Mesendoderm (in vitro differentiated cells): ENCODE data around the gene NFYC.

ENCODE experiments used
- DNase-seq: peaks from one replicate; pipeline ENCODE4 v3.0.0; 2013
- H2AK5ac ChIP-seq: 2 replicates; pipeline ENCODE4 v1.6.1; 2013; ENCODE audit warnings: low read length, inconsistent platforms
- H2BK120ac ChIP-seq: 2 replicates; pipeline ENCODE4 v1.6.1; 2013; ENCODE audit warnings: low read depth, mild to moderate bottlenecking, low read length, moderate library complexity, mixed read lengths
- H2BK15ac ChIP-seq: replicated peaks from 2 replicates; pipeline ENCODE4 v1.6.1; 2013; ENCODE audit warnings: low read depth, mild to moderate bottlenecking, moderate library complexity
- H2BK5ac ChIP-seq: 2 replicates; pipeline ENCODE4 v1.6.1; 2013; ENCODE audit warnings: low read length, inconsistent platforms
- H3K18ac ChIP-seq: 2 replicates; pipeline ENCODE4 v1.6.1; 2013; ENCODE audit warnings: mild to moderate bottlenecking, low read length, mixed read lengths
- H3K23ac ChIP-seq: one replicate; pipeline ENCODE4 v1.6.1; 2013; ENCODE audit warnings: low read length
- H3K27ac ChIP-seq: 2 replicates; pipeline ENCODE4 v1.5.1; 2013; ENCODE audit warnings: low read depth, mild to moderate bottlenecking, inconsistent platforms, low read length, moderate library complexity
- H3K27me3 ChIP-seq: 2 replicates; pipeline ENCODE4 v1.6.1; 2013; ENCODE audit warnings: low read length, control low read depth, mild to moderate bottlenecking, inconsistent platforms; ENCODE audit not compliant: insufficient read depth, poor library complexity
- H3K36me3 ChIP-seq: 2 replicates; pipeline ENCODE4 v1.6.1; 2013; ENCODE audit warnings: low read length, inconsistent platforms; ENCODE audit not compliant: control insufficient read depth, insufficient read depth
- H3K4ac ChIP-seq: one replicate; pipeline ENCODE4 v1.6.1; 2013; ENCODE audit warnings: low read depth, mild to moderate bottlenecking, low read length, moderate library complexity
- H3K4me1 ChIP-seq: 2 replicates; pipeline ENCODE4 v1.6.1; 2013; ENCODE audit warnings: low read depth, low read length, inconsistent platforms; ENCODE audit not compliant: control insufficient read depth
- H3K4me2 ChIP-seq: 2 replicates; pipeline ENCODE4 v1.6.1; 2013; ENCODE audit warnings: low read length
- H3K4me3 ChIP-seq: 2 replicates; pipeline ENCODE4 v1.5.1; 2013; ENCODE audit warnings: mild to moderate bottlenecking, low read length
- H3K56ac ChIP-seq: one replicate; pipeline ENCODE4 v1.6.1; 2013; ENCODE audit warnings: low read length
- H3K79me1 ChIP-seq: 2 replicates; pipeline ENCODE4 v1.6.1; 2013; ENCODE audit warnings: low read length, inconsistent platforms
- H3K79me2 ChIP-seq: 2 replicates; pipeline ENCODE4 v1.6.1; 2013; ENCODE audit warnings: mild to moderate bottlenecking, low read length; ENCODE audit not compliant: control insufficient read depth, insufficient read depth
- H3K9ac ChIP-seq: 2 replicates; pipeline ENCODE4 v1.6.1; 2013; ENCODE audit warnings: low read length, inconsistent platforms
- H4K5ac ChIP-seq: one replicate; pipeline ENCODE4 v1.6.1; 2013; ENCODE audit warnings: low read length
- H4K8ac ChIP-seq: one replicate; pipeline ENCODE4 v1.6.1; 2013; ENCODE audit warnings: low read depth, mild to moderate bottlenecking, control low read depth, low read length, moderate library complexity
- WGBS: extraction: QIAGEN DNeasy Blood & Tissue Kit; methylation state at CpG from one replicate; pipeline ENCODE4 v1.1.7; 2013; ENCODE audit warnings: low lambda C conversion rate, missing lambda C conversion rate; ENCODE audit not compliant: insufficient coverage; ENCODE audit errors: extremely low coverage; 5-methylcytosine and 5-hydroxymethylcytosine counted together

Gene NFYC

GRCh38 chr1:40662151-40662550 lies 29.4 kb upstream of the NFYC start:
- peak; percentile 62 for DNase-seq
- no peak overlapping the region for H4K5ac ChIP-seq
- H3K79me1 ChIP-seq = no peaks in the 10 kb centered on the region
- no peaks in the 10 kb centered on the region for H3K27me3 ChIP-seq
- H3K4me1 ChIP-seq = peaks cover 3% of the 10 kb centered on the region
- H3K56ac ChIP-seq = no peak overlapping the region
- no peaks in the 10 kb centered on the region for H3K36me3 ChIP-seq
- H2BK5ac ChIP-seq = no peak overlapping the region
- H2BK15ac ChIP-seq = no peak overlapping the region
- no peak overlapping the region for H3K4me3 ChIP-seq
- no peak overlapping the region for H3K9ac ChIP-seq
- no peak overlapping the region for H3K4ac ChIP-seq
- no peak overlapping the region for H3K23ac ChIP-seq
- H3K27ac ChIP-seq = no peak overlapping the region
- WGBS = no CpG with 5 or more reads among the region's 6 CpGs
- no peaks in the 10 kb centered on the region for H3K79me2 ChIP-seq
- H2AK5ac ChIP-seq = no peak overlapping the region
- no peak overlapping the region for H2BK120ac ChIP-seq
- no peak overlapping the region for H3K18ac ChIP-seq
- H3K4me2 ChIP-seq = no peak overlapping the region
- no peak overlapping the region for H4K8ac ChIP-seq

- Histone ChIP-seq H2BK120ac (no peak overlapping the region), H4K8ac (no peak overlapping the region), H3K9ac (no peak overlapping the region), H3K27ac (no peak overlapping the region), H2BK5ac (no peak overlapping the region), H3K36me3 (no peaks in the 10 kb centered on the region), H3K4ac (no peak overlapping the region), H3K56ac (peak overlapping the region; percentile 63), H3K79me2 (no peaks in the 10 kb centered on the region), H2BK15ac (no peak overlapping the region), H3K27me3 (no peaks in the 10 kb centered on the region), H3K18ac (no peak overlapping the region), H3K79me1 (no peaks in the 10 kb centered on the region), H3K4me1 (peaks cover 3% of the 10 kb centered on the region), H2AK5ac (no peak overlapping the region), H3K23ac (no peak overlapping the region), H3K4me2 (no peak overlapping the region), H4K5ac (no peak overlapping the region), H3K4me3 (no peak overlapping the region)
- DNase-seq = peak; percentile 57
- WGBS = no CpG with 5 or more reads among the region's 4 CpGs
Observed at GRCh38 chr1:40662864-40663263, 28.6 kb upstream of the NFYC start.

- Histone ChIP-seq H3K56ac (peak overlapping the region; percentile 63), H4K5ac (no peak overlapping the region), H3K23ac (no peak overlapping the region), H3K4ac (peak overlapping the region; percentile 47), H2AK5ac (no peak overlapping the region), H3K79me2 (no peaks in the 10 kb centered on the region), H3K27ac (no peak overlapping the region), H3K79me1 (no peaks in the 10 kb centered on the region), H3K36me3 (no peaks in the 10 kb centered on the region), H3K18ac (no peak overlapping the region), H4K8ac (no peak overlapping the region), H2BK15ac (no peak overlapping the region), H3K27me3 (no peaks in the 10 kb centered on the region), H3K4me3 (no peak overlapping the region), H3K9ac (no peak overlapping the region), H2BK5ac (no peak overlapping the region), H3K4me1 (peaks cover 3% of the 10 kb centered on the region), H3K4me2 (no peak overlapping the region), H2BK120ac (no peak overlapping the region)
- no CpG with 5 or more reads among the region's 8 CpGs for WGBS
- peak; percentile 45 for DNase-seq
Observed at GRCh38 chr1:40663324-40664166, 28.0 kb upstream of the NFYC start.

GRCh38 chr1:40664167-40664537 lies 27.4 kb upstream of the NFYC start:
- H3K23ac ChIP-seq = no peak overlapping the region
- H3K56ac ChIP-seq = peak overlapping the region; percentile 5
- WGBS = no CpG with 5 or more reads among the region's 1 CpG
- no peak overlapping the region for H3K4me2 ChIP-seq
- H3K4ac ChIP-seq = peak overlapping the region; percentile 47
- peaks cover 3% of the 10 kb centered on the region for H3K4me1 ChIP-seq
- H2BK120ac ChIP-seq = no peak overlapping the region
- no peak overlapping the region for H3K4me3 ChIP-seq
- H2BK5ac ChIP-seq = no peak overlapping the region
- no peak overlapping the region for H2BK15ac ChIP-seq
- peak overlapping the region; percentile 64 for H2AK5ac ChIP-seq
- H3K18ac ChIP-seq = no peak overlapping the region
- no peak overlapping the region for H4K8ac ChIP-seq
- H3K79me2 ChIP-seq = no peaks in the 10 kb centered on the region
- H3K27me3 ChIP-seq = no peaks in the 10 kb centered on the region
- no peak for DNase-seq
- no peaks in the 10 kb centered on the region for H3K36me3 ChIP-seq
- no peak overlapping the region for H3K27ac ChIP-seq
- H3K79me1 ChIP-seq = no peaks in the 10 kb centered on the region
- no peak overlapping the region for H4K5ac ChIP-seq
- H3K9ac ChIP-seq = no peak overlapping the region

- no peak overlapping the region for H3K4ac ChIP-seq
- H2BK5ac ChIP-seq = no peak overlapping the region
- peak overlapping the region; percentile 58 for H3K9ac ChIP-seq
- H3K56ac ChIP-seq = peak overlapping the region; percentile 88
- DNase-seq = no peak
- H3K23ac ChIP-seq = peak overlapping the region; percentile 72
- H3K79me1 ChIP-seq = no peaks in the 10 kb centered on the region
- H3K27me3 ChIP-seq = no peaks in the 10 kb centered on the region
- H3K79me2 ChIP-seq = no peaks in the 10 kb centered on the region
- no peak overlapping the region for H4K5ac ChIP-seq
- H3K4me1 ChIP-seq = peaks cover 3% of the 10 kb centered on the region
- no peak overlapping the region for H4K8ac ChIP-seq
- H3K18ac ChIP-seq = no peak overlapping the region
- H2AK5ac ChIP-seq = peak overlapping the region; percentile 64
- no peaks in the 10 kb centered on the region for H3K36me3 ChIP-seq
- H3K27ac ChIP-seq = no peak overlapping the region
- WGBS = no CpG with 5 or more reads among the region's 2 CpGs
- H3K4me3 ChIP-seq = peak overlapping the region; percentile 15
- no peak overlapping the region for H2BK120ac ChIP-seq
- H3K4me2 ChIP-seq = peak overlapping the region; percentile 5
- no peak overlapping the region for H2BK15ac ChIP-seq
Observed at GRCh38 chr1:40664791-40665190, 26.7 kb upstream of the NFYC start.
